Neutrophil (primary cell): ENCODE measurements around the gene ASPA.

Source experiments
- H3K27ac ChIP-seq: fragments of 200-600 bp; sonication (generic); 2 replicates; pipeline ENCODE4 v1.5.1; 2016; ENCODE audit warnings: mild to moderate bottlenecking, moderate library complexity
- H3K27me3 ChIP-seq: fragments of 200-600 bp; sonication (generic); 2 replicates; pipeline ENCODE4 v1.6.0; 2016; ENCODE audit warnings: mild to moderate bottlenecking
- H3K36me3 ChIP-seq: fragments of 200-600 bp; sonication (generic); 2 replicates; pipeline ENCODE4 v1.5.1; 2017
- H3K4me1 ChIP-seq, 2 experiments: fragments of 200-600 bp in 1 of 2; sonication (generic) in 1 of 2; 1 replicate in 1 of 2; 2 replicates in 1 of 2; pipeline versions ENCODE4 v1.5.1 to v1.6.1; 2013 to 2016; ENCODE audit warnings: low read depth in 1 of 2, low read length in 1 of 2, mild to moderate bottlenecking in 1 of 2, moderate library complexity in 1 of 2; ENCODE audit not compliant: control insufficient read depth in 1 of 2, insufficient read depth in 1 of 2
- H3K4me3 ChIP-seq, 2 experiments: fragments of 200-600 bp in 1 of 2; sonication (generic) in 1 of 2; 1 replicate in 1 of 2; 2 replicates in 1 of 2; pipeline ENCODE4 v1.5.1; 2013 to 2016; ENCODE audit warnings: low read depth in 1 of 2, low read length in 1 of 2, mild to moderate bottlenecking in 1 of 2, moderate library complexity in 1 of 2
- H3K9me3 ChIP-seq: fragments of 200-600 bp; sonication (generic); 2 replicates; pipeline ENCODE4 v1.5.1; 2016
- CTCF ChIP-seq: fragments of 200-600 bp; sonication (generic); IDR thresholded peaks from 2 replicates; pipeline ENCODE4 v1.5.1; 2016; ENCODE audit warnings: antibody characterized with exemption

The ASPA gene

DNA sequence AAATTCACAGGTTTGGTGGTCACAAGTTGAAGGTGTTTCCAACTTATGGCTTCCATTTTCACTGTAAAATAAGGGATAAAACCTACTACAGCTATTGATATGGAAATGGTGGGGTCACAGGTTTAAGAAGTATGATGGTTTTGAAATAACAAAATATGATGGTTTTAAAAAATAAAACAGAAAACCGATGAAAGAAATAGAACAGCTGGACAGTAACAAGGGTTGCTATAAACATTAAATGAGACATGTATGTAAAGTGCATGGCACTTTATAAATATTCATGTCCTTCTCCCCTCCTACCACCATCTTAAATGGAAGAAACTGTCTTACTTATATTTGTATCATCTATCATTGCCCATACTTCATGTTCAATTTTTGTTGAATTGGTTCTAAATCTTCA, 31.3 kb downstream of the ASPA start:
- Histone ChIP-seq H3K27me3 (no peaks in the 10 kb centered on the region), H3K4me3 (no peak overlapping the region), H3K27ac (no peak overlapping the region), H3K9me3 (no peaks in the 10 kb centered on the region), H3K36me3 (no peaks in the 10 kb centered on the region), H3K4me1 (no peaks in the 10 kb centered on the region)
- TF ChIP-seq CTCF: no peak

DNA sequence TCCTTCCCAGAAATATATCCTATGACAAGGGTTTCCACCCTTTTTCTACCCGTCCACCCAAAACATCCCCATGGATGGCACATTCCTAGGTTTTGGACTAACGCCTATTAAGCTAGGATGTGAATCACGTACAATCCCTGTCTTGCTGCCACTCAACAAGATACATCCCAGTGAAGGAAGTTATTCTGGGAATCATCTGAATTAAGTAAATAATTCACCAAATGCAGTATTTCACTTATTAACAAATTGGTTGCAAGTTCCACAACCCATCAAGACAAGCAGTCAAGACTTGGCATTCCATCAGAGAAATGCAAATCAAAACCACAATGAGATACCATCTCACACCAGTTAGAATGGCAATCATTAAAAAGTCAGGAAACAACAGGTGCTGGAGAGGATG, 32.1 kb downstream of the ASPA start:
- no peaks in the 10 kb centered on the region for H3K4me1 ChIP-seq
- no peaks in the 10 kb centered on the region for H3K27me3 ChIP-seq
- no peak overlapping the region for H3K4me3 ChIP-seq
- TF ChIP-seq CTCF: no peak
- no peaks in the 10 kb centered on the region for H3K9me3 ChIP-seq
- H3K36me3 ChIP-seq: no peaks in the 10 kb centered on the region
- H3K27ac ChIP-seq: no peak overlapping the region

- no peaks in the 10 kb centered on the region for H3K36me3 ChIP-seq
- H3K4me3 ChIP-seq: no peak overlapping the region
- no peak for TF ChIP-seq CTCF
- no peaks in the 10 kb centered on the region for H3K4me1 ChIP-seq
- no peaks in the 10 kb centered on the region for H3K27me3 ChIP-seq
- H3K9me3 ChIP-seq: no peaks in the 10 kb centered on the region
- no peak overlapping the region for H3K27ac ChIP-seq
Measured at GRCh38 chr17:3510090-3510489, 34.3 kb downstream of the ASPA start.

DNA sequence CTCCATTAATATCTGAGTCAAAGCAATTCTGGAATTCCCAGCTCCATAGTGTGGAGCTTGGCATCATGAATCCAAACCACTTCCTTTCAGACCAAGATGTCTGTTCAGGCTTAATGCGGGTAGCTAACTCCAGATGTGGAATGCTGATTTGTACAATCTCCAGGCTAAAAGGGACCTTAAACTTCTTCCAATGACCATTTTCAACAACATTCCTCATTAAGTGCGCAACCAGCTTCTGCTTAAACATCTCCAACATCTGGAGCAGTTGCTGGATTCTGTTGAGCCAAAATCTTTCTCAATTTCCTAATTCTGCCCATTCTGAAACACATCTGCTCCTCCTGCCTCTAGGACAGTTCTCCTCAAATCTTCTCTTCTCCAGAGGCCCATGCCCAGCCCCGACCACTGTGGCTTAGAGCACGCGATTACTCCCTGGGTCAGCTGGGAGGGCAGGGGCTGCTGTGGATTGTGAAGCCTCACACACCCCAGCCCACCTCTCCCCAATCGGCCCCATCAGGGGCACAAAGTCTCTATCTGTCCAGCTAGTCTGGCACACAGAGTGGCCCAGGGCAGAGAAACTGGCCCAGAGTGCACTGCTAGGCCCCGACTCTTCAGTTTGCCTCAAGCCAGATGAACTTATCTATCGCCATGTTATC, 36.2 kb downstream of the ASPA start:
- Histone ChIP-seq H3K9me3 (no peaks in the 10 kb centered on the region), H3K27ac (no peak overlapping the region), H3K4me3 (no peak overlapping the region), H3K4me1 (no peaks in the 10 kb centered on the region), H3K27me3 (no peaks in the 10 kb centered on the region), H3K36me3 (no peaks in the 10 kb centered on the region)
- TF ChIP-seq CTCF: no peak

GRCh38 chr17:3512505-3513171, 36.8 kb downstream of the ASPA start:
- Histone ChIP-seq H3K4me3 (no peak overlapping the region), H3K27me3 (no peaks in the 10 kb centered on the region), H3K9me3 (no peaks in the 10 kb centered on the region), H3K27ac (no peak overlapping the region), H3K4me1 (no peaks in the 10 kb centered on the region), H3K36me3 (no peaks in the 10 kb centered on the region)
- TF ChIP-seq CTCF: no peak
